ENCODE measurements around the gene OCRL. TPM values are rescaled to one million over a fixed set of nuclear protein-coding genes. Genes with fewer than 3 reads are reported as not detected.

OCRL gene
- total and polyA plus RNA-seq, 2 donors from 2014 or later: 9.4 to 20.0 TPM

- H3K9me3 ChIP-seq (ENCODE audit: control insufficient read depth in 2 of 3, insufficient read depth in 1 of 3, low read length in 3 of 3): no peaks in the 10 kb centered on the region
- H3K27me3 ChIP-seq (ENCODE audit: control insufficient read depth, insufficient read depth, low read length): no peaks in the 10 kb centered on the region
- no peak for FAIRE-seq
- H3K36me3 ChIP-seq (ENCODE audit: control insufficient read depth in 2 of 3, insufficient read depth in 3 of 3, low read length in 3 of 3): no peaks in the 10 kb centered on the region
- H3K27ac ChIP-seq (ENCODE audit: low read depth in 2 of 2, low read length in 2 of 2): no peak overlapping the region
- intact Hi-C loops (cut with DNase I): no loop called here
- H3K4me3 ChIP-seq (ENCODE audit: low read length in 3 of 3): no peak overlapping the region
- DNase-seq: no peak
- H3K9ac ChIP-seq (ENCODE audit: low read length in 3 of 3): no peak overlapping the region
- no peak for TF ChIP-seq CTCF (IDR thresholded peaks at IDR 0.05; ENCODE audit: borderline replicate concordance, extremely low read depth, insufficient read depth)
- H3K4me1 ChIP-seq (ENCODE audit: control insufficient read depth in 2 of 3, insufficient read depth in 2 of 3, low read depth in 1 of 3, low read length in 3 of 3): no peaks in the 10 kb centered on the region
These were observed 78.9 kb downstream of the OCRL start for GRCh38 chrX:129618997-129619396.

- no peak for TF ChIP-seq CTCF (IDR thresholded peaks at IDR 0.05; ENCODE audit: borderline replicate concordance, extremely low read depth, insufficient read depth)
- H3K9me3 ChIP-seq (ENCODE audit: control insufficient read depth in 2 of 3, insufficient read depth in 1 of 3, low read length in 3 of 3): no peaks in the 10 kb centered on the region
- H3K4me3 ChIP-seq (ENCODE audit: low read length in 3 of 3): no peak overlapping the region
- no peaks in the 10 kb centered on the region for H3K36me3 ChIP-seq (ENCODE audit: control insufficient read depth in 2 of 3, insufficient read depth in 3 of 3, low read length in 3 of 3)
- H3K27ac ChIP-seq (ENCODE audit: low read depth in 2 of 2, low read length in 2 of 2): no peak overlapping the region
- intact Hi-C loops (cut with DNase I): no loop called here
- H3K27me3 ChIP-seq (ENCODE audit: control insufficient read depth, insufficient read depth, low read length): no peaks in the 10 kb centered on the region
- no peaks in the 10 kb centered on the region for H3K4me1 ChIP-seq (ENCODE audit: control insufficient read depth in 2 of 3, insufficient read depth in 2 of 3, low read depth in 1 of 3, low read length in 3 of 3)
- H3K9ac ChIP-seq (ENCODE audit: low read length in 3 of 3): no peak overlapping the region
- peak in 2 of 5 donors; percentile 24 to 50 for DNase-seq
- no peak for FAIRE-seq
These were observed 82.8 kb downstream of the OCRL start for GRCh38 chrX:129622757-129623301.

DNA sequence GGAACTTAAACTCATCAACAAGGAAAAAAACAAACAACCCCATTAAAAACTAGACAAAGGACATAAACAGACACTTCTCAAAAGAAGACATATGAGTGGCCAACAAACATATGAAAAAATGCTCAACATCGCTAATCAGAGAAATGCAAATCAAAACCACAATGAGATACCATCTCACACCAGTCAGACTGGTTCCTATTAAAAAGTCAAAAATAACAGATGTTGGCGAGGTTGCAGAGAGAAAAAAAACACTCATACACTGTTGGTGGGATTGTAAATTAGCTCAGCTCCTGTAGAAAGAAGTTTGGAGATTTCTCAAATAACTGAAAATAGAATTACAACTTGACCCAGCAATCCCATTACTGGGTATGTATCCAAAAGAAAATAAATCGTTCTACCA lies 86.0 kb downstream of the OCRL start:
- Histone ChIP-seq H3K27me3 (ENCODE audit: control insufficient read depth, insufficient read depth, low read length) (no peaks in the 10 kb centered on the region), H3K27ac (ENCODE audit: low read depth in 2 of 2, low read length in 2 of 2) (no peak overlapping the region), H3K9ac (ENCODE audit: low read length in 3 of 3) (no peak overlapping the region), H3K9me3 (ENCODE audit: control insufficient read depth in 2 of 3, insufficient read depth in 1 of 3, low read length in 3 of 3) (no peaks in the 10 kb centered on the region), H3K4me1 (ENCODE audit: control insufficient read depth in 2 of 3, insufficient read depth in 2 of 3, low read depth in 1 of 3, low read length in 3 of 3) (no peaks in the 10 kb centered on the region), H3K36me3 (ENCODE audit: control insufficient read depth in 2 of 3, insufficient read depth in 3 of 3, low read length in 3 of 3) (no peaks in the 10 kb centered on the region), H3K4me3 (ENCODE audit: low read length in 3 of 3) (no peak overlapping the region)
- TF ChIP-seq CTCF (IDR thresholded peaks at IDR 0.05; ENCODE audit: borderline replicate concordance, extremely low read depth, insufficient read depth): no peak
- intact Hi-C loops (cut with DNase I): no loop called here
- no peak for FAIRE-seq
- DNase-seq: no peak

GRCh38 chrX:129629837-129630236 lies 89.8 kb downstream of the OCRL start:
- no peak overlapping the region for H3K27ac ChIP-seq (ENCODE audit: low read depth in 2 of 2, low read length in 2 of 2)
- DNase-seq (no peak), FAIRE-seq (no peak)

More at GRCh38 chrX:129629837-129630236, 89.8 kb downstream of the OCRL start:
- H3K36me3 ChIP-seq (ENCODE audit: control insufficient read depth in 2 of 3, insufficient read depth in 3 of 3, low read length in 3 of 3): no peaks in the 10 kb centered on the region
- H3K4me3 ChIP-seq (ENCODE audit: low read length in 3 of 3): no peak overlapping the region
- H3K9me3 ChIP-seq (ENCODE audit: control insufficient read depth in 2 of 3, insufficient read depth in 1 of 3, low read length in 3 of 3): no peaks in the 10 kb centered on the region
- intact Hi-C loops (cut with DNase I): no loop called here
- H3K9ac ChIP-seq (ENCODE audit: low read length in 3 of 3): no peak overlapping the region
- no peaks in the 10 kb centered on the region for H3K27me3 ChIP-seq (ENCODE audit: control insufficient read depth, insufficient read depth, low read length)
- TF ChIP-seq CTCF (IDR thresholded peaks at IDR 0.05; ENCODE audit: borderline replicate concordance, extremely low read depth, insufficient read depth): no peak
- H3K4me1 ChIP-seq (ENCODE audit: control insufficient read depth in 2 of 3, insufficient read depth in 2 of 3, low read depth in 1 of 3, low read length in 3 of 3): no peaks in the 10 kb centered on the region

Data from kidney (tissue), 14 donors.